Gastrocnemius medialis (tissue), 4 donors: ENCODE results near the gene ARSK. TPM values are rescaled to one million over a fixed set of nuclear protein-coding genes. Genes with fewer than 3 reads are reported as not detected.

Experiments
- ATAC-seq, 2 donors: fragments of 150-250 bp; one replicate each; pipeline ENCODE4 v1.9.1; 2016
- DNase-seq, 2 donors: peaks; one replicate each; pipeline ENCODE4 v3.0.0-alpha.2; 2019
- H3K27ac ChIP-seq, 4 donors: fragments of 200-600 bp; sonication (generic); 1 replicate in 1 of 4; 2 replicates in 3 of 4; pipeline ENCODE4 v1.5.1; 2016 to 2018; ENCODE audit warnings: mild to moderate bottlenecking in 2 of 4, moderate library complexity in 1 of 4
- H3K27me3 ChIP-seq, 3 donors: fragments of 200-600 bp; sonication (generic) in 2 of 3; 1 replicate in 1 of 3; 2 replicates in 2 of 3; pipeline versions ENCODE4 v1.5.1 to v1.6.0; 2016 to 2019; ENCODE audit warnings: mild to moderate bottlenecking in 1 of 3, moderate library complexity in 1 of 3
- H3K36me3 ChIP-seq, 2 donors: fragments of 200-600 bp; sonication (generic) in 1 of 2; one replicate each; pipeline ENCODE4 v1.5.1; 2017 to 2018
- H3K4me1 ChIP-seq, 2 donors: fragments of 200-600 bp; sonication (generic) in 1 of 2; one replicate each; pipeline ENCODE4 v1.5.1; 2016 to 2017; ENCODE audit warnings: mild to moderate bottlenecking in 2 of 2
- H3K4me3 ChIP-seq, 4 donors: fragments of 200-600 bp; sonication (generic) in 3 of 4; 1 replicate in 1 of 4; 2 replicates in 3 of 4; pipeline ENCODE4 v1.5.1; 2016 to 2019; ENCODE audit warnings: mild to moderate bottlenecking in 2 of 4
- H3K9me3 ChIP-seq, 3 donors: fragments of 200-600 bp; sonication (generic) in 2 of 3; 1 replicate in 1 of 3; 2 replicates in 2 of 3; pipeline ENCODE4 v1.5.1; 2016 to 2019
- POLR2A ChIP-seq, 2 donors: fragments of 450-650 bp; IDR thresholded peaks; one replicate each; pipeline ENCODE4 v1.6.1; 2017; ENCODE audit warnings: antibody characterized with exemption in 2 of 2, mild to moderate bottlenecking in 2 of 2, moderate library complexity in 2 of 2
- in situ Hi-C, 4 donors: fragments of 200-750 bp; cut with MboI; loops; one replicate each; pipeline versions ENCODE4 v1.15.0 to v1.8.0; 2017; ENCODE audit warnings: low sequenced_read_pairs in 4 of 4
- intact Hi-C: fragments of 100-400 bp; cut with DNase I; formaldehyde crosslinking; loops from one replicate; pipeline ENCODE4 v1.15.1; 2023; ENCODE audit warnings: low total_unique reads
- total RNA-seq, 4 donors: library from RNA; depleted of rRNA; stranded (reverse); fragments of >200 nt; gene quantifications; one replicate each; pipeline versions ENCODE4 v1.1.0 to v1.2.3, GENCODE V29; 2016
- TF ChIP-seq, protein P1 (sequence below), 5 experiments: fragments of 450-650 bp in 3 of 5; fragments of 200-600 bp in 2 of 5; sonication (generic) in 2 of 5; IDR thresholded peaks in 4 of 5; conservative IDR thresholded peaks in 1 of 5; 1 replicate in 4 of 5; 2 replicates in 1 of 5; pipeline ENCODE4 v1.5.1; 2016 to 2019; ENCODE audit warnings: antibody characterized with exemption in 5 of 5, mild to moderate bottlenecking in 3 of 5, moderate library complexity in 3 of 5

The ARSK gene
- total RNA-seq, 4 donors from 2014 or later = 2.3 to 4.3 (median 2.8) TPM

GRCh38 chr5:95519151-95519550 is 35.8 kb upstream of the ARSK start:
- ATAC-seq (no peak), DNase-seq (no peak)
- TF ChIP-seq, protein P1, sequence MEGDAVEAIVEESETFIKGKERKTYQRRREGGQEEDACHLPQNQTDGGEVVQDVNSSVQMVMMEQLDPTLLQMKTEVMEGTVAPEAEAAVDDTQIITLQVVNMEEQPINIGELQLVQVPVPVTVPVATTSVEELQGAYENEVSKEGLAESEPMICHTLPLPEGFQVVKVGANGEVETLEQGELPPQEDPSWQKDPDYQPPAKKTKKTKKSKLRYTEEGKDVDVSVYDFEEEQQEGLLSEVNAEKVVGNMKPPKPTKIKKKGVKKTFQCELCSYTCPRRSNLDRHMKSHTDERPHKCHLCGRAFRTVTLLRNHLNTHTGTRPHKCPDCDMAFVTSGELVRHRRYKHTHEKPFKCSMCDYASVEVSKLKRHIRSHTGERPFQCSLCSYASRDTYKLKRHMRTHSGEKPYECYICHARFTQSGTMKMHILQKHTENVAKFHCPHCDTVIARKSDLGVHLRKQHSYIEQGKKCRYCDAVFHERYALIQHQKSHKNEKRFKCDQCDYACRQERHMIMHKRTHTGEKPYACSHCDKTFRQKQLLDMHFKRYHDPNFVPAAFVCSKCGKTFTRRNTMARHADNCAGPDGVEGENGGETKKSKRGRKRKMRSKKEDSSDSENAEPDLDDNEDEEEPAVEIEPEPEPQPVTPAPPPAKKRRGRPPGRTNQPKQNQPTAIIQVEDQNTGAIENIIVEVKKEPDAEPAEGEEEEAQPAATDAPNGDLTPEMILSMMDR (IDR thresholded peaks at IDR 0.05 in 4 of 5, conservative IDR thresholded peaks at IDR 0.05 in 1 of 5) = no peak
- no peak for TF ChIP-seq POLR2A (IDR thresholded peaks at IDR 0.05)
- no peaks in the 10 kb centered on the region for H3K27me3 ChIP-seq
- intact Hi-C loops = no loop called here
- no peak overlapping the region for H3K4me3 ChIP-seq
- no peak overlapping the region for H3K27ac ChIP-seq
- no peaks in the 10 kb centered on the region for H3K4me1 ChIP-seq
- in situ Hi-C loops = no loop called here
- H3K36me3 ChIP-seq = peaks cover 0 to 88% of the 10 kb centered on the region in 2 donors
- H3K9me3 ChIP-seq = no peaks in the 10 kb centered on the region

- Histone ChIP-seq H3K27me3 (no peaks in the 10 kb centered on the region), H3K4me1 (no peaks in the 10 kb centered on the region), H3K4me3 (no peak overlapping the region), H3K27ac (no peak overlapping the region), H3K9me3 (no peaks in the 10 kb centered on the region), H3K36me3 (peaks cover 0 to 88% of the 10 kb centered on the region in 2 donors)
- intact Hi-C loops (no loop called here), in situ Hi-C loops (no loop called here)
- TF ChIP-seq POLR2A (IDR thresholded peaks at IDR 0.05) = no peak
- TF ChIP-seq, protein P1 (IDR thresholded peaks at IDR 0.05 in 4 of 5, conservative IDR thresholded peaks at IDR 0.05 in 1 of 5) = no peak
- ATAC-seq (no peak), DNase-seq (no peak)
These were observed 35.2 kb upstream of the ARSK start for GRCh38 chr5:95519681-95520080.

DNA sequence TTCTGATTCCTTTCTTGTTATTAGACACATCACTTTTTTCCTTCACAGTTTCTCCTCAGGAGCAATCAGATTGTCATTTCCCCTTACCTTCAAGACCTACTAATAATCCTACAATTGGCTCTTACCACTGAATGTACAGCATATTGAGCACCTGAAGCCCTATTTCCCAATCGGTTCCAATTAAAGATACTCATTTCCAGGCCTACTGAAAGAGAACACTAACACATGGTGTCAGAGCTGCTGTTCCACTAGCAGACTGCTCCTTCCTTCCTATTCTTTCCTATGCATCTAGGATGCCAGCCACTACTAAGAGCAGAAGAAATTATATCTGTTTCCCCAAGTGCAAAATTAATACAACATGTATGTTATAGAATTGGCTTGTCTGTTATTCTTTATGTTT is 34.7 kb upstream of the ARSK start:
- Histone ChIP-seq H3K9me3 (no peaks in the 10 kb centered on the region), H3K36me3 (peaks cover 0 to 88% of the 10 kb centered on the region in 2 donors), H3K27me3 (no peaks in the 10 kb centered on the region), H3K4me3 (no peak overlapping the region), H3K27ac (no peak overlapping the region), H3K4me1 (no peaks in the 10 kb centered on the region)
- TF ChIP-seq, protein P1 (IDR thresholded peaks at IDR 0.05 in 4 of 5, conservative IDR thresholded peaks at IDR 0.05 in 1 of 5) = no peak
- TF ChIP-seq POLR2A (IDR thresholded peaks at IDR 0.05) = no peak
- intact Hi-C loops (no loop called here), in situ Hi-C loops (no loop called here)
- DNase-seq (no peak), ATAC-seq (no peak)

DNA sequence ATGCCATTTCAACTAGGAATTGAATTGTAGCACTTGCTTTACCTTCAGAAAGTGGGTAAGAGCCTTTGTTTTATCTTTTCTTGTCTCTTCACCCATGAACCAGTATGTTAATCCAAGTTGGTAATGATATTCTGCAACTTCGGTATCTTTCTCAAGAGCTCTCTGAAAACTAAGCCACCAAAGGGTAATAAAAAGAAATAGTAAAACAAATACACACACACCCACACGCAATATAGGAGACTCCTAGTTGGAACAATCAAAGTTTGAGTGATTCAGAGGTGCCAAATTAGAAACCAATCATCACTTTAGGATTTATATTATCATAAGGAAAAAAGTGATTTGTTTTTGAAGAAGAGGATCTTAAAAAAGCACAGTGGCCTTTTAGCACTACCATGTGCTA is 30.5 kb upstream of the ARSK start:
- TF ChIP-seq, protein P1 (IDR thresholded peaks at IDR 0.05 in 4 of 5, conservative IDR thresholded peaks at IDR 0.05 in 1 of 5) = no peak
- TF ChIP-seq POLR2A (IDR thresholded peaks at IDR 0.05) = no peak
- in situ Hi-C loops = no loop called here
- Histone ChIP-seq H3K27me3 (no peaks in the 10 kb centered on the region), H3K27ac (no peak overlapping the region), H3K36me3 (peaks cover 0 to 85% of the 10 kb centered on the region in 2 donors), H3K4me1 (no peaks in the 10 kb centered on the region), H3K4me3 (no peak overlapping the region), H3K9me3 (no peaks in the 10 kb centered on the region)
- DNase-seq (no peak), ATAC-seq (no peak)
- intact Hi-C loops = no loop called here

DNA sequence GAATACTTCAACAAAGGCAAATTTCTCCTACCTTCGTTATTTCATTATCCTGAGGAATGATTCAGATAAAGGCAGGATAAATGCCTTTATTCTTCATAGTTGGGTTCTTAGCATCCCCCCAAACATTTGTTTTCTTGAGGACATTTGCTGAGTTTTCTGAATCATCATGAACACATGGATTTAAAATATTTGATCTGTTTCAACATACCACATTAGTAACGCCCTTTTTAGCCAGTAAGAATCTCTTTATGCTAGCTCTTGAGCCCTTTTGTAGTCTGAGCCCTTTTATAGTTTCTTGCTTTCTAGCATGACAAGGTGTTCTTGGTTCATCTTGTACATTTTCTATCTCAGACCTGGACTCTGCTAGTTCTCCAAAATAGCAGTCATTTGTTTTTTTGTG is 28.0 kb upstream of the ARSK start:
- ATAC-seq (no peak), DNase-seq (no peak)
- no peak overlapping the region for H3K27ac ChIP-seq
- no peaks in the 10 kb centered on the region for H3K9me3 ChIP-seq
- H3K36me3 ChIP-seq = peaks cover 0 to 72% of the 10 kb centered on the region in 2 donors
- no peak for TF ChIP-seq POLR2A (IDR thresholded peaks at IDR 0.05)
- TF ChIP-seq, protein P1 (IDR thresholded peaks at IDR 0.05 in 4 of 5, conservative IDR thresholded peaks at IDR 0.05 in 1 of 5) = no peak
- in situ Hi-C loops (no loop called here), intact Hi-C loops (no loop called here)
- H3K4me3 ChIP-seq = no peak overlapping the region
- H3K4me1 ChIP-seq = no peaks in the 10 kb centered on the region
- H3K27me3 ChIP-seq = no peaks in the 10 kb centered on the region
